Activated naive CD8-positive, alpha-beta T cell treated with anti-CD3 and anti-CD28 coated beads for 36 hours (primary cell): ENCODE data around the gene TNC. TPM values are rescaled to one million over a fixed set of nuclear protein-coding genes. Genes with fewer than 3 reads are reported as not detected.

ENCODE experiments used
- DNase-seq: peaks from one replicate; pipeline ENCODE4 v3.0.0; 2021
- H3K27ac Mint-ChIP-seq: one replicate; pipeline ENCODE4 v1.8.0; 2022; ENCODE audit warnings: mild to moderate bottlenecking, moderate library complexity, mixed read lengths
- H3K27me3 Mint-ChIP-seq: one replicate; pipeline ENCODE4 v1.8.0; 2022; ENCODE audit warnings: mild to moderate bottlenecking, mixed read lengths
- H3K36me3 Mint-ChIP-seq: one replicate; pipeline ENCODE4 v1.8.0; 2021; ENCODE audit warnings: mild to moderate bottlenecking, mixed read lengths
- H3K4me1 Mint-ChIP-seq: one replicate; pipeline ENCODE4 v1.8.0; 2021; ENCODE audit warnings: mixed read lengths
- H3K4me3 Mint-ChIP-seq: one replicate; pipeline ENCODE4 v1.8.0; 2022; ENCODE audit warnings: mild to moderate bottlenecking, moderate library complexity, mixed read lengths
- H3K9me3 Mint-ChIP-seq: one replicate; pipeline ENCODE4 v1.8.0; 2022; ENCODE audit warnings: mixed read lengths
- total RNA-seq, 2 experiments: library from RNA; stranded (reverse); gene quantifications; one replicate each; pipeline ENCODE4 v1.2.3, GENCODE V29; 2021

TNC gene
- total RNA-seq, 2 experiments from 2014 or later = 0.90 to 1.3 TPM

GRCh38 chr9:115058684-115059315 is 59.2 kb downstream of the TNC start:
- Mint-ChIP-seq H3K9me3 (no peaks in the 10 kb centered on the region), H3K4me3 (no peak overlapping the region), H3K27me3 (peaks cover 62% of the 10 kb centered on the region), H3K27ac (no peak overlapping the region), H3K4me1 (peaks cover 5% of the 10 kb centered on the region), H3K36me3 (no peaks in the 10 kb centered on the region)
- no peak for DNase-seq

GRCh38 chr9:115058175-115058574 is 59.8 kb downstream of the TNC start:
- no peaks in the 10 kb centered on the region for H3K9me3 Mint-ChIP-seq
- H3K4me3 Mint-ChIP-seq = no peak overlapping the region
- peaks cover 63% of the 10 kb centered on the region for H3K27me3 Mint-ChIP-seq
- H3K4me1 Mint-ChIP-seq = no peaks in the 10 kb centered on the region
- no peaks in the 10 kb centered on the region for H3K36me3 Mint-ChIP-seq
- no peak for DNase-seq
- H3K27ac Mint-ChIP-seq = no peak overlapping the region

- Mint-ChIP-seq H3K4me3 (no peak overlapping the region), H3K27ac (no peak overlapping the region), H3K9me3 (no peaks in the 10 kb centered on the region), H3K36me3 (no peaks in the 10 kb centered on the region), H3K27me3 (peaks cover 68% of the 10 kb centered on the region), H3K4me1 (no peaks in the 10 kb centered on the region)
- no peak for DNase-seq
These were observed 60.4 kb downstream of the TNC start for GRCh38 chr9:115057559-115057958.

- Mint-ChIP-seq H3K36me3 (no peaks in the 10 kb centered on the region), H3K4me3 (no peak overlapping the region), H3K27ac (no peak overlapping the region), H3K9me3 (no peaks in the 10 kb centered on the region), H3K4me1 (no peaks in the 10 kb centered on the region), H3K27me3 (peaks cover 45% of the 10 kb centered on the region)
- no peak for DNase-seq
These were observed 67.9 kb downstream of the TNC start for GRCh38 chr9:115050002-115050490.

GRCh38 chr9:115046824-115047223 is 71.1 kb downstream of the TNC start:
- no peaks in the 10 kb centered on the region for H3K9me3 Mint-ChIP-seq
- H3K4me1 Mint-ChIP-seq = peaks cover 18% of the 10 kb centered on the region
- H3K36me3 Mint-ChIP-seq = no peaks in the 10 kb centered on the region
- H3K27me3 Mint-ChIP-seq = peaks cover 31% of the 10 kb centered on the region
- DNase-seq = no peak
- H3K27ac Mint-ChIP-seq = no peak overlapping the region
- H3K4me3 Mint-ChIP-seq = no peak overlapping the region

- peaks cover 31% of the 10 kb centered on the region for H3K27me3 Mint-ChIP-seq
These were observed 71.8 kb downstream of the TNC start for GRCh38 chr9:115046199-115046598.

GRCh38 chr9:115043632-115044031 is 74.3 kb downstream of the TNC start:
- Mint-ChIP-seq H3K27me3 (peaks cover 18% of the 10 kb centered on the region), H3K27ac (peak overlapping the region; percentile 69), H3K4me1 (peaks cover 30% of the 10 kb centered on the region), H3K36me3 (no peaks in the 10 kb centered on the region), H3K9me3 (no peaks in the 10 kb centered on the region), H3K4me3 (no peak overlapping the region)
- DNase-seq = no peak

More at GRCh38 chr9:115046199-115046598, 71.8 kb downstream of the TNC start:
- Mint-ChIP-seq H3K4me3 (no peak overlapping the region), H3K4me1 (peaks cover 23% of the 10 kb centered on the region), H3K36me3 (no peaks in the 10 kb centered on the region), H3K27ac (no peak overlapping the region), H3K9me3 (no peaks in the 10 kb centered on the region)
- no peak for DNase-seq

GRCh38 chr9:115042781-115043509 is 75.0 kb downstream of the TNC start:
- Mint-ChIP-seq H3K4me3 (no peak overlapping the region), H3K27ac (peak overlapping the region; percentile 69), H3K4me1 (peaks cover 30% of the 10 kb centered on the region), H3K9me3 (no peaks in the 10 kb centered on the region), H3K36me3 (no peaks in the 10 kb centered on the region), H3K27me3 (peaks cover 16% of the 10 kb centered on the region)
- peak; percentile 67 for DNase-seq

- DNase-seq = no peak
- Mint-ChIP-seq H3K27me3 (peaks cover 12% of the 10 kb centered on the region), H3K36me3 (no peaks in the 10 kb centered on the region), H3K4me3 (no peak overlapping the region), H3K9me3 (no peaks in the 10 kb centered on the region), H3K4me1 (peaks cover 51% of the 10 kb centered on the region), H3K27ac (no peak overlapping the region)
These were observed 78.3 kb downstream of the TNC start for GRCh38 chr9:115039516-115040120.

GRCh38 chr9:115038178-115038577 is 79.8 kb downstream of the TNC start:
- DNase-seq = no peak
- no peaks in the 10 kb centered on the region for H3K36me3 Mint-ChIP-seq
- peaks cover 47% of the 10 kb centered on the region for H3K4me1 Mint-ChIP-seq
- no peak overlapping the region for H3K4me3 Mint-ChIP-seq
- no peak overlapping the region for H3K27ac Mint-ChIP-seq
- H3K9me3 Mint-ChIP-seq = no peaks in the 10 kb centered on the region
- peaks cover 7% of the 10 kb centered on the region for H3K27me3 Mint-ChIP-seq

GRCh38 chr9:115036691-115037090 is 81.3 kb downstream of the TNC start:
- no peaks in the 10 kb centered on the region for H3K36me3 Mint-ChIP-seq
- no peak overlapping the region for H3K4me3 Mint-ChIP-seq
- peaks cover 37% of the 10 kb centered on the region for H3K4me1 Mint-ChIP-seq
- H3K9me3 Mint-ChIP-seq = no peaks in the 10 kb centered on the region
- peaks cover 6% of the 10 kb centered on the region for H3K27me3 Mint-ChIP-seq
- no peak for DNase-seq
- H3K27ac Mint-ChIP-seq = peak overlapping the region; percentile 94

- peak overlapping the region; percentile 94 for H3K27ac Mint-ChIP-seq
- peak; percentile 65 for DNase-seq
- no peaks in the 10 kb centered on the region for H3K9me3 Mint-ChIP-seq
- H3K4me3 Mint-ChIP-seq = no peak overlapping the region
- no peaks in the 10 kb centered on the region for H3K36me3 Mint-ChIP-seq
- H3K27me3 Mint-ChIP-seq = peaks cover 4% of the 10 kb centered on the region
- peaks cover 33% of the 10 kb centered on the region for H3K4me1 Mint-ChIP-seq
These were observed 81.9 kb downstream of the TNC start for GRCh38 chr9:115035841-115036612.

GRCh38 chr9:115034801-115035200 is 83.2 kb downstream of the TNC start:
- Mint-ChIP-seq H3K4me1 (peaks cover 26% of the 10 kb centered on the region), H3K4me3 (no peak overlapping the region), H3K36me3 (no peaks in the 10 kb centered on the region), H3K27me3 (peaks cover 4% of the 10 kb centered on the region), H3K27ac (peak overlapping the region; percentile 94), H3K9me3 (no peaks in the 10 kb centered on the region)
- no peak for DNase-seq

GRCh38 chr9:115033800-115034199 is 84.2 kb downstream of the TNC start:
- Mint-ChIP-seq H3K27ac (no peak overlapping the region), H3K9me3 (no peaks in the 10 kb centered on the region)

GRCh38 chr9:115032296-115032695 is 85.7 kb downstream of the TNC start:
- Mint-ChIP-seq H3K36me3 (no peaks in the 10 kb centered on the region), H3K27ac (no peak overlapping the region), H3K9me3 (no peaks in the 10 kb centered on the region), H3K4me3 (no peak overlapping the region), H3K4me1 (peaks cover 26% of the 10 kb centered on the region), H3K27me3 (peaks cover 9% of the 10 kb centered on the region)
- no peak for DNase-seq

More at GRCh38 chr9:115033800-115034199, 84.2 kb downstream of the TNC start:
- Mint-ChIP-seq H3K4me3 (no peak overlapping the region), H3K4me1 (peaks cover 26% of the 10 kb centered on the region), H3K36me3 (no peaks in the 10 kb centered on the region), H3K27me3 (peaks cover 4% of the 10 kb centered on the region)
- no peak for DNase-seq
